ENCODE results near the gene COL3A1. TPM values are rescaled to one million over a fixed set of nuclear protein-coding genes. Genes with fewer than 3 reads are reported as not detected.

Gene COL3A1
- total and polyA plus RNA-seq, 2 of the 8 experiments (the other 6 are each of a cell fraction or from before 2014, with no cell fraction given): 0.07 to 0.11 TPM

GRCh38 chr2:189018631-189019030, 44.5 kb downstream of the COL3A1 start (continued):
- TF ChIP-seq MAX (IDR thresholded peaks at IDR 0.05) (no peak), YY1 (IDR thresholded peaks at IDR 0.05; ENCODE audit: low read depth, low read length) (no peak), CBX5 (IDR thresholded peaks at IDR 0.05; ENCODE audit: low read depth, low read length) (no peak), SP2 (IDR thresholded peaks at IDR 0.05; ENCODE audit: low read length) (no peak), NANOG (IDR thresholded peaks at IDR 0.05; ENCODE audit: insufficient read depth, low read depth, low read length, poor library complexity, severe bottlenecking) (no peak), SIRT6 (IDR thresholded peaks at IDR 0.05; ENCODE audit: low read length) (no peak), KDM1A (IDR thresholded peaks at IDR 0.05; ENCODE audit: borderline replicate concordance, low read length) (no peak)

Data from H1 (cell line).